Right kidney (tissue), 1 donor: ENCODE data around the gene FZD10.

Experiments used
- DNase-seq: peaks from one replicate; pipeline ENCODE4 v3.0.0-alpha.2; 2016

Gene FZD10

GRCh38 chr12:130179191-130179590 lies 16.9 kb downstream of the FZD10 start:
- DNase-seq: no peak

- no peak for DNase-seq
Observed at GRCh38 chr12:130179621-130180020, 17.4 kb downstream of the FZD10 start.

GRCh38 chr12:130181211-130181610 lies 18.9 kb downstream of the FZD10 start:
- no peak for DNase-seq

DNA sequence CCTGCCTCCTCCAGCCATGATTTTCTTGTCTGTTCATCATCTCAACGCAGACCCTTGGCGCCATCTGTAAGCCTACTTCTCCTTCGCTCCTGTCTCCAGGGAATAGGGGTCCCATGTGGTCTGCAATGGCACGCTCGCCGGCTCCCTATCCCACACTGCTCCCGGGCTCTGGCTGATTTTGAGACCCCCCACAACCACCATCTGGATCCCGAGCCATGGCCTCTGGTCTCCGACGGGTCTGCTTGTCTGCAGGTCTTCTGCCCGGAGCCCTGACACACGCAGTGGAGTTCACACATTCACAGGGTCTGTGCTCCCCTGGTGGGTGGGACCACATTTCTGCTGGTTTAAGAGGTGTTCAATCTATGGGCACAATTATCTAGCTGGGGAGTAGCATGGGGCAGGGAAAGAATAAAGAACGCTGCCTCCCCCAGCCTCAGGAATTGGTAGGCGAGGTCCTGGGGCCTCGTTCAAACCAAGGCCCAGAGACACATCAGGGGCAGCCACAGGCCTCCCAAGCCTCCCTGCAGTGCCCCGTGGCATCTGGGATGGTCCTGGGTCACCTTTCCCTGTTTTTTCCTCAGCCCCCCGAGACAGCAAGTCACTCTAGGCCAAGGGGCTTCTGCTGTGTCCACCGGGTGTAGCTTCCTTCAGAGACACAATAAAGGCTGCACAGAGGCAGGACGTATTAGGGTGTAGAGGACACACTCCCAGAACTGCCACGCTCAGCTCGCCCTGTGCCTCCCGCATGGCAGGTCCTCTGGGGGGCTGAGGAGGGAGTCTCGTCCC lies 21.5 kb downstream of the FZD10 start:
- no peak for DNase-seq

- DNase-seq: no peak
Observed at GRCh38 chr12:130184404-130185090, 22.3 kb downstream of the FZD10 start.

DNA sequence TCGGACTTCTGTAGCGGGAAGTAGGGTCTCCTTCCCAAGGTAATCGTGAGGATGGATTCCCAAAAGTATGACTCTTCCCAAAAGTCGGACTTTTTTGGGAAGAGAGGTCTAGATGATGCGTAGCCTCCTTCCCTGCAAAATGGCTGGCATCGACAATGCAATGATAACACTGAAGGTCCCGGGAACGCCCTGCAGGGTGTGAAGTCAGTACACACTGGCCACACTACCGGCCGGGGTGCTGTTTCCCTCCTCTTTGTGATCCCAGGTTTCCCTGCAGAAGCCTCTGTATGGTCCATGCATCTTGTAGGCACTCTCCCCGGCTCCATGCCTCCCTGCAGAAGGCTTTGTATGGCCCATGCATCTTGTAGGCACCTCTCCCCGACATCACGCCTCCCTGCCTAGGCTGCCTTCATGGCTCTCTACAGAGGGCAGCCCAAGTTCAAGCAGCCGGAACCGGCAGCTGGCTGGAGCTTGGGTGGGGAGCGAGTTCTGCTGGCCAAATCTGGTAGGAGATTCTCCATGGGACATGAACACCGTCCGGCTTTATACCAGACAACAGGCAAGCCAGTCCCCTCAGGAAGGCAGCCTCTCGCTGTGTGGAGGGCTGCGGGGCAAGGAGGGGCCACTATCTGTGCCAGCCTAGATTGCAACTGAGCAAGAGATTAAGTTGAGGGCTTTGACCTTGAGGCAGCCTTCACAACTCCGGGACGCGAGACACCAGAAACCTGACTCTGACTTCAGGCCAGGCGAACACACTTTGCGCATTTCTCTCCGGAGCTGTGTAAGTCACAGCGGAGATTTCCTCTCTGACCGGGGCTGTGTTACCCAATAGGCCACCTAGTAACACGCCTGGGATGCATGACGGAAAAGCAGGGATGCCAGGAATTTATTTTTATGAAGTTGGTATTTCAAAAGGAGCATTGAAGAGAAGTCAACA lies 23.5 kb downstream of the FZD10 start:
- DNase-seq: no peak

DNA sequence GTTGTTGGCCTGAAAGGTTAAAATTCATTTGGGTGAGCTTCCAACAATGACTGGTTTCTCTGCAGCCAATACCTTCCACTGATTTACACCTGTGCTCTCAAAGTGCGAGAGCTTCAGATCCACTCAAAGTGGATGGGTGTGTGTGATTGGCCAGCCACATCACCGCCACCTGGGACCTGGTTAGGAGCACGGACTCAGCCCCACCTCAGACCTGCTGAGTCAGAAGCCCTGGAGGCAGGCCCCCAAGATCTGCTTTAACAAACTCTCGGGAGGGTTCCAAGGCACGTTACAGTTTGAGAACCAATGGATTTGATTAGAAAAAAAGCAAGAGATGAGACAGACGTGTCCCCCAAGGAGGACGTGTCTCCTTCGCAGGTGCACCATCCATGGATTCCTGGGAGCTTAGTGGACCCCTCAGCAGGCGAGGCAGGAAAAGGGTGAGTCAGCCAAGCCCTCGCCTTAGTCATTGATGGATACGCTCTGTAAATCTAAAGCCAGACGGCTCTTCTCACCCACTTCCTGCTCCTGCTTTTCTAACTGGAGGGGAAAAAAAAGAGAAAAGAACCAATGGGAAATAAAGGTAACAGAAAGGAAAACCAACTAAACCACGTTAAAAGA lies 24.5 kb downstream of the FZD10 start:
- DNase-seq: no peak

GRCh38 chr12:130192642-130193345 lies 30.5 kb downstream of the FZD10 start:
- DNase-seq: no peak

DNA sequence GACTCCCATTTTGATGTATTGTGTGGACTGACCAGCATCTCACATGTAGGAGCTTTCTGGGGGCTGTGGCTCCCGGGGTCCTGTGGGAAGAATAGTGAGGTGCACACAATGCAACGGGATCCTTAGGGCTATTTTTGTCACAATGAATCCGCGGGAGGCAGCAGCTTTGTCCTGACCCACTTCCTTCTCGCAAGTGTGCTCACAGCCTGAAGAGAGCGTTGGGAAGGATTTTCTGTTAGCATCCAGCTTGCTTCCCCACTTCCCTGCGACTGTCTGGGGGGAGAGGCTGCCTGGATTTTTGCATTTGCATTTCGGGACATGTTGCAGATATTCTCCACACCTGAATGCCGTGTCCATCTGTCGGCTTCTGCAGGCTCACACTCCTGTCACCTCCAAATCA lies 31.9 kb downstream of the FZD10 start:
- DNase-seq: no peak

DNA sequence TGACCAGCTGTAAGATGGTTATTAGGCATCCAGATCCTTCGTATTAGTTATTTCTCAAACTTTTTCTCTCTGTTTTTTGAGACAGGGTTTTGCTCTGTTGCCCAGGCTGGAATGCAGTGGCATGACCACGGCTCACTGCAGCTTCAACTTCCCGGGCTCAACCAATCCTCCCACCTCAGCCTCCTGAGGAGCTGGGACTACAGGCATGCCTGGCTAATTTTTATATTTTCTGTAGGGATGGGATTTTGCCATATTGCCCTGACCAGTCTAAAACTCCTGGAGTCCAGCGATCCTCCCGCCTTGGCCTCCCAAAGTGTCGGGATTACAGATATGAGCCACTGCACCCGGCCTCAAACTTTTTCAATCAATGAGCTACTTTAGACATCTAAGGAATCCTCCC lies 33.1 kb downstream of the FZD10 start:
- no peak for DNase-seq

DNA sequence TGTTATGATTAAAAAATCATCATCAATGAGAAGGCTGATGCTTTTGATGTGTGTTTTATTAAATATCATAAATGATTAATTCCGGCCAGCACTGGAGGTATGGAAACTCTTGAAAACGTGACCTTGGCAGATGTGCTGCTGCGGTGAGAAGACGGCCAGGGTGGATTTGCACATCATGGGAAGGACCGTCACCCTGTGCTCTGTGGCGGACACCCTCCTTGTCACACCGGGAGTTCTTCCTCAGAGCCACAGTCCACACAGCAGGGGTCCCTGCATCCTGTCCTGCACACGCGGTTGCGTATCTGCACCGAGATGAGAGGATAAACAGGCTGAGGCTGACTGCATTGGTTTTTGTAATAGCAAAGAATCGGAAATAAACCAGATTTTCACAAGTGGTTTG lies 33.5 kb downstream of the FZD10 start:
- no peak for DNase-seq

DNA sequence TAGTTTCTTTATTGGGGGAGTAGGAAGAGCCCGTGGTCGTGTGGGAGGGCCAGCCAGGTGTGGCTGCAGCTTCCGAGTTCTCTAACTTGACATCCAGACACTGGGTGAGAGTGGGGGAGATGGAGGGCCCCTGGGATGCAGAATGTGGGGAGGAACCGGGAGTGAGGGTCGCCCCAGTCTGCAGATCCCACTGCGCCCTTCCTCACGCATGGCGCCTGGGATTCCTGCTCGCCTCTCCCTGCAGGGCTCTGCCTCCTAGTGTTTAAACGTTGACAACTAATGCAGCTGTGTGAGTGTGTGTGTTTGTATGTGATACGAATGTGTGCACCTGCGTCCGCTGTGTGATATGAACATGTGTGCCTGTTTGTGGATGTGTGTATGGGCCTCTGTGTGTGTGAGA lies 34.6 kb downstream of the FZD10 start:
- DNase-seq: no peak

GRCh38 chr12:130198026-130198662 lies 35.9 kb downstream of the FZD10 start:
- DNase-seq: no peak

GRCh38 chr12:130198663-130199060 lies 36.4 kb downstream of the FZD10 start:
- no peak for DNase-seq

DNA sequence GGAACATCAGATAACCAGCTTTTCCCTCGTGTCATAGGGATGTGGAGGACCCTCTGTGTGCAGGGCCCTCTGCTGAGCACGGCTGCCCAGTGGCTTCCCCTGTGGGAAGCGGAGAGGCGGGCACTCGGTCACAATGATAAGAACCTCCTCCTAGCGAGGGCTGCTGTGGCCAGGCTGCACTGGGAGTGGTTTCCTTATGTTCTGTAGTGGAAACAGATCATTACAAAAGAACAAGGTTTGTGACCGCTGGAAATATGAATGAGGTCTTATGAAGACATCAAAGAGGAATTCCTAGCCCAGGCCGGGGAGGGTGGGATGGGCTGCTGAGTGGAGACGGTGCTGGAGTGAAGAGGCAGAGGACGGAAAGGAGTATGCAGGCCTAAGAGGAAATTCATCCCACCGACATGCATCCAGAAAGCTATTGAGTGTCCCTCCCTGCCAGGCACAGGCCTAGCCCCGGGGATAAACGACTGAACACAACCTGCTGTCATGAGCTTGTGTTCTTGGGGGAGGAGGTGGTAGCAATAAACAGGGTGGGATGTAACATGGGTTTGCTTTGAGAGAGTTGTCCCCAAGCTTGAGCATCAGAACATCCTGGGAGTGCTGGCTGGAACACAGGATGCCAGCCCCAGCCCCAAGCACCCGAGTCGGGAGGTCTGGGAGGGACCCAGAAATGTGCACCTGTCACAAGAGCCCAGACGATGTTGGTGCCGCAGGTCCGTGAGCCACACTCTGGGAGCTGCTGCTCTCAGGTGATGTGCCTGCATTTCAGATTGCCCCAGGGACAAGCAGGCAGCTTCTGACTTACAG lies 37.5 kb downstream of the FZD10 start:
- no peak for DNase-seq

DNA sequence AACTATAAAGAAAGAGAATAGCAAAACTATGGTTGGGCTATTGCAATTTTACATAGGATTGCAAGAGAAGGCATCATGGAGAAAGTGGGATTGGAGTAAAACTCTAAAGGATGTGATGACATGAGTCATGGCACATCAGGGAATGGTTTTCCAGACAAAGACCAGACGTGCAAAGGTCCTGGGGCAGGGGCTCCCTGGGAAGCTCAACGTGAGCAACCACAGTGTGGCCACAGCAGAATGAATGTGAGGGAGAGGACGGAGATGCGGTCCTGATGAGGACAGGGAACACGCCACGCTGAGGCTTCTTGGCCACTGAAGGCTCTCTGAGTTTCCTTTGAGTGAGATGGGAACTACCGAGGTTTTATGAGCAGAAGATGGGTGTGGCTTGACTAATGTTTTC lies 38.2 kb downstream of the FZD10 start:
- no peak for DNase-seq

DNA sequence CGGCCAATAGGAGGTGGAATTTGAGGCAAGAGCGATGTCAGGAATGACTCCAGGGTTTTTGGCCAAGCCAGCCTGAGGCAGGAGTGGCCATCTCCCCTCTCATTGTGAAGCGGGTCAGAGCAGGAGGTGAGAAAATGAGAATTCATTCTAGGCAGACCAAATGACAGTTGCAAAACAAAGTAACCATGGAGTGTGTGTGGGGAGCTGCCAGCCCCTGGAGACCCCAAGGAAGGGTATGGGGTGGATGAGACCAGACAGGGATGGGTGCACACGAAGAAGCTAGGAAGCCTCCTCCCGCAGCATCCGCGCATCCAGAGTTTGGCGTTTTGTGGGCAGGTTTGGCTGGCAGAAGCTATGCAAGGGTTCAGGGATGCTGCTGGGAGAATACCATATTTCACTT lies 38.8 kb downstream of the FZD10 start:
- no peak for DNase-seq

- no peak for DNase-seq
Observed at GRCh38 chr12:130202201-130202600, 39.9 kb downstream of the FZD10 start.

DNA sequence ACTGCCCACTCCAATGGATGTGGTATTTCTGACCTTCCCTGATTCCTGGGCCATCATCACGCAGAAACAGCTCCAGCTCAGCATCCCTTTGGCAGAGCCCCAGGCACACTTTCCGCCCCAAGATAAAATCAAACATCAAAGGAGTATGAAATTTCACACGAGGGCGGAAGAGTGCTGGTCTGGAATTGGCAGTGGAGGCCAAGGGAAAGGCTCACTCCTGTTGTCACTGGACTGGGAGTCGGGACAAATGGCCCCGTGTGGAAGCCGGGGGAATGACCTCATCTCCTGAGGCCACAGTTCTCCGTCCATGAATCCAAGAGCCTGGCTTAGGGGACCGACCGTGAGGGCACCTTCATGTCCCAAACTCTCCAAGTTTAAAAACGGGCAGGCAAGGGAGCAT lies 40.9 kb downstream of the FZD10 start:
- DNase-seq: no peak

GRCh38 chr12:130204541-130204953 lies 42.3 kb downstream of the FZD10 start:
- DNase-seq: no peak
